C4-2B (cell line): ENCODE measurements around the gene IL20.

Source experiments
- CTCF ChIP-seq: fragments of 450-650 bp; conservative IDR thresholded peaks from 2 replicates; pipeline ENCODE4 v1.5.1; 2017; ENCODE audit warnings: mild to moderate bottlenecking
- ZFX ChIP-seq: fragments of 450-650 bp; IDR thresholded peaks from 2 replicates; pipeline ENCODE4 v1.6.1; 2017

- no peak for TF ChIP-seq CTCF
- TF ChIP-seq ZFX = no peak
Observed at GRCh38 chr1:206891412-206891811, 26.0 kb downstream of the IL20 start.
